HepG2 (cell line): ENCODE results near the gene KRT33A. TPM values are rescaled to one million over a fixed set of nuclear protein-coding genes. Genes with fewer than 3 reads are reported as not detected.

Source experiments
- CEBPG ChIP-seq: IDR thresholded peaks from 2 replicates; pipeline ENCODE4 v1.6.1; 2016
- CTCF ChIP-seq: sonication (generic); formaldehyde crosslinking; IDR thresholded peaks from 2 replicates; pipeline ENCODE4 v1.5.0; 2020; ENCODE audit warnings: mild to moderate bottlenecking, missing genetic modification reagents, moderate library complexity
- FOXA1 ChIP-seq, 2 experiments: fragments of 450-650 bp in 1 of 2; sonication (generic) in 1 of 2; formaldehyde crosslinking in 1 of 2; IDR thresholded peaks; 2 replicates each; pipeline versions ENCODE4 v1.4.0 to v1.6.1; 2016 to 2020; ENCODE audit warnings: missing genetic modification reagents in 1 of 2
- KLF16 ChIP-seq, 2 experiments: sonication (generic) in 1 of 2; formaldehyde crosslinking in 1 of 2; IDR thresholded peaks; 2 replicates each; pipeline versions ENCODE4 v1.6.1 to v1.8.0; 2016 to 2023; ENCODE audit warnings: missing genetic modification reagents in 2 of 2, missing compliant biosample characterization in 1 of 2
- PLSCR1 ChIP-seq: sonication (generic); formaldehyde crosslinking; IDR thresholded peaks from 2 replicates; pipeline ENCODE4 v1.5.0; 2020; ENCODE audit warnings: missing genetic modification reagents, mild to moderate bottlenecking, borderline replicate concordance
- PRDM4 ChIP-seq: sonication (generic); formaldehyde crosslinking; IDR thresholded peaks from 2 replicates; pipeline ENCODE4 v1.9.0; 2021; ENCODE audit warnings: missing genetic modification reagents, borderline replicate concordance
- SMAD3 ChIP-seq: sonication (generic); formaldehyde crosslinking; IDR thresholded peaks from 2 replicates; pipeline ENCODE4 v1.4.0; 2020; ENCODE audit warnings: missing genetic modification reagents
- ZNF20 ChIP-seq: sonication (generic); formaldehyde crosslinking; IDR thresholded peaks from 2 replicates; pipeline ENCODE4 v1.4.0; 2020; ENCODE audit warnings: mild to moderate bottlenecking, moderate library complexity, missing genetic modification reagents
- ZNF550 ChIP-seq: sonication (generic); formaldehyde crosslinking; IDR thresholded peaks from 2 replicates; pipeline ENCODE4 v1.4.0; 2020; ENCODE audit warnings: mild to moderate bottlenecking, missing genetic modification reagents, borderline replicate concordance
- polyA plus RNA-seq, 8 experiments: library from polyadenylated mRNA; depleted of rRNA in 3 of 8; stranded (reverse) in 7 of 8; unstranded in 1 of 8; fragments of >200 nt; fragmentation: Illumina TruSeq in 4 of 8; extraction: Trizol in 4 of 8; gene quantifications; 2 replicates each; pipeline versions ENCODE4 v1.2.1 to v1.2.3, GENCODE V29; 2011 to 2016; ENCODE audit warnings: low read depth in 4 of 8, missing spikeins in 1 of 8, mixed read lengths in 1 of 8; ENCODE audit not compliant: insufficient read depth in 1 of 8
- total RNA-seq, 5 experiments: library from RNA; depleted of rRNA; stranded (reverse); fragments of >200 nt; fragmentation: Illumina TruSeq; extraction: Trizol; gene quantifications; 2 replicates each; pipeline ENCODE4 v1.2.3, GENCODE V29; 2016; ENCODE audit warnings: low read depth in 1 of 5

KRT33A gene
- total and polyA plus RNA-seq, 2 of the 13 experiments (the other 11 are each of a cell fraction or from before 2014, with no cell fraction given): not detected

- TF ChIP-seq PRDM4 (CRISPR knock-in tag) (no peak), CEBPG (peak; percentile 33; the same call in 1 of the 2 replicates), PLSCR1 (CRISPR knock-in tag) (no peak), KLF16 (CRISPR knock-in tag; IDR thresholded peaks at IDR 0.05) (0 out of 4 replicates have a peak, but pooled peaks of 1 of the 2 experiments have one; percentile 5), ZNF550 (CRISPR knock-in tag) (no peak), SMAD3 (0 out of 2 replicates have a peak, but pooled peaks have one; percentile 13), CTCF (CRISPR knock-in tag) (peak; percentile 71), FOXA1 (IDR thresholded peaks at IDR 0.05) (no peak), FOXA1 (CRISPR knock-in tag; IDR thresholded peaks at IDR 0.05) (no peak), ZNF20 (no peak)
Measured at GRCh38 chr17:41322094-41322902, 28.3 kb downstream of the KRT33A start (continued).
